ENCODE data around the gene PRKRA.

GRCh38 chr2:178455947-178456346 lies 5.0 kb upstream of the PRKRA start:
- no peak for TF ChIP-seq EZH2phosphoT487 (IDR thresholded peaks at IDR 0.05; ENCODE audit: borderline replicate concordance, low read length)
- TF ChIP-seq CTCF (IDR thresholded peaks at IDR 0.05; ENCODE audit: low read depth, low read length, poor library complexity, severe bottlenecking), result no peak
